GM12891 (cell line): ENCODE results near the gene CYP2F1.

Experiments used
- POLR2A ChIP-seq: IDR thresholded peaks from 2 replicates; pipeline ENCODE4 v1.6.1; 2011; ENCODE audit warnings: low read depth, low read length, control low read depth
- POLR2AphosphoS5 ChIP-seq: IDR thresholded peaks from 2 replicates; pipeline ENCODE4 v1.6.1; 2011; ENCODE audit warnings: low read depth, low read length, control low read depth

DNA sequence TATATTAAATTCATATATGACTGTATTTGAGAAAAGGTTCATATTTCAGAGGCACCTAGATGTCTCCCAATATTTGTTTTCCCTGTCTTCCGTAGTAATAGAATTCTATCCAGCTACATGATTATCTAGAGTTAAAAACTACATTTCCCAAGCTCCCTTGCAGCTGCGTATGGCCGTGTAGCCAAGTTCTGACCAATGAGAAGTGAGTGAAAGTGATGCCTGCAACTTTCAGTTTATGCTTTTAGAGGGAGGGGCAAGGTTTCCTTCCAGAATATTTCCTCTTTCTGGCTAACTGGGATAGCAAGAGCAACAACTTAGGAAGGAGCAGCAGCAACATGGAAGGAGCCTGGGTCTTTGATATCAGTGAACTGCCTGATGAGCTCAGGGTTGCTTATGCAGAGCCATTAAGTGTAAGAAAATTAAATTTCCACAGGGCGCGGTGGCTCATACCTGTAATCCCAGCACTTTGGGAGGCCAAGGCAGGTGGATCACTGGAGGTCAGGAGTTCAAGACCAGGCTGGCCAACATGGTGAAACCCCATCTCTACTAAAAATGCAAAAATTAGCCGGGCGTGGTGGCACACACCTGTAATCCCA lies 49.2 kb upstream of the CYP2F1 start:
- TF ChIP-seq POLR2A (no peak), POLR2AphosphoS5 (no peak)
